GM21528 (cell line): Measurements from ENCODE around the gene KCNMA1.

Source experiments
- ATAC-seq: cut with Tn5 transposase; IDR thresholded peaks from one replicate; pipeline ENCODE4 v1.9.1; 2021; ENCODE audit warnings: mild to moderate bottlenecking, moderate library complexity; ENCODE audit not compliant: unreplicated experiment, low FRiP score

KCNMA1 gene

GRCh38 chr10:77160679-77161078 lies 476.9 kb downstream of the KCNMA1 start:
- ATAC-seq = no peak

- ATAC-seq = no peak
These were observed 478.0 kb downstream of the KCNMA1 start for GRCh38 chr10:77159538-77160110.

GRCh38 chr10:77158666-77159065 lies 478.9 kb downstream of the KCNMA1 start:
- ATAC-seq = no peak

- no peak for ATAC-seq
These were observed 480.2 kb downstream of the KCNMA1 start for GRCh38 chr10:77157248-77158019.

- ATAC-seq = no peak
These were observed 481.2 kb downstream of the KCNMA1 start for GRCh38 chr10:77156406-77156879.

GRCh38 chr10:77152256-77152655 lies 485.4 kb downstream of the KCNMA1 start:
- no peak for ATAC-seq

GRCh38 chr10:77151408-77151807 lies 486.2 kb downstream of the KCNMA1 start:
- no peak for ATAC-seq

- no peak for ATAC-seq
These were observed 487.9 kb downstream of the KCNMA1 start for GRCh38 chr10:77149706-77150105.

- no peak for ATAC-seq
These were observed 488.6 kb downstream of the KCNMA1 start for GRCh38 chr10:77149001-77149400.

- ATAC-seq = no peak
These were observed 489.7 kb downstream of the KCNMA1 start for GRCh38 chr10:77147871-77148270.

- no peak for ATAC-seq
These were observed 490.8 kb downstream of the KCNMA1 start for GRCh38 chr10:77146712-77147336.

- no peak for ATAC-seq
These were observed 493.0 kb downstream of the KCNMA1 start for GRCh38 chr10:77144656-77145055.

- ATAC-seq = no peak
These were observed 498.1 kb downstream of the KCNMA1 start for GRCh38 chr10:77139252-77140160.

GRCh38 chr10:77138541-77138940 lies 499.1 kb downstream of the KCNMA1 start:
- no peak for ATAC-seq

- no peak for ATAC-seq
These were observed 502.1 kb downstream of the KCNMA1 start for GRCh38 chr10:77135555-77135954.

- ATAC-seq = no peak
These were observed 506.4 kb downstream of the KCNMA1 start for GRCh38 chr10:77131214-77131613.

GRCh38 chr10:77127243-77127642 lies 510.4 kb downstream of the KCNMA1 start:
- no peak for ATAC-seq

GRCh38 chr10:77125231-77125630 lies 512.4 kb downstream of the KCNMA1 start:
- ATAC-seq = no peak

GRCh38 chr10:77123330-77123729 lies 514.3 kb downstream of the KCNMA1 start:
- ATAC-seq = no peak

GRCh38 chr10:77121829-77122228 lies 515.8 kb downstream of the KCNMA1 start:
- no peak for ATAC-seq
